ENCODE data around the gene HEYL.

DNA sequence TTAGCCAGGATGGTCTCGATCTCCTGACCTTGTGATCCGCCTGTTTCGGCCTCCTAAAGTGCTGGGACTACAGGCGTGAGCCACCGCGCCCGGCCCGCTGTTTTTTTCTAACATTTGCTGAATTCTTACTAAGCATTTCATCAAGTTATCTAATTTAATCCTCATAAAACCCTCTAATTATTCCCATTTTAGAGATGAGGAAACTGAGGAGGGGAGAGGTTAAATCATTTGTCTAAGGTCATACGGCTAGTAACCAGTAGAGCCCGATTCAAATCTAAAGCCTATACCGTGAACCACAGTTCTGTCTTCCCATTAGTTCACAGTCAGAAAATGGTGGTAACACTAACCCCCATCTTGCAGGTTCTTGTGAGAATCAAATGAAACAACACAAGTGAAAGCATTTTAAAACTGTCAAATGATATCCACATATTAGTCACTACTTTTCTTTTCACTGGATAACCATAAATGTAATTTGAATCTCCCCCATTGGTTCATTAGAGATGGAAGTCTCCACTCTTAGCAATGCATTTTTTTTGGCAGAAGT lies 10.6 kb downstream of the HEYL start:
- TF ChIP-seq, protein P1, sequence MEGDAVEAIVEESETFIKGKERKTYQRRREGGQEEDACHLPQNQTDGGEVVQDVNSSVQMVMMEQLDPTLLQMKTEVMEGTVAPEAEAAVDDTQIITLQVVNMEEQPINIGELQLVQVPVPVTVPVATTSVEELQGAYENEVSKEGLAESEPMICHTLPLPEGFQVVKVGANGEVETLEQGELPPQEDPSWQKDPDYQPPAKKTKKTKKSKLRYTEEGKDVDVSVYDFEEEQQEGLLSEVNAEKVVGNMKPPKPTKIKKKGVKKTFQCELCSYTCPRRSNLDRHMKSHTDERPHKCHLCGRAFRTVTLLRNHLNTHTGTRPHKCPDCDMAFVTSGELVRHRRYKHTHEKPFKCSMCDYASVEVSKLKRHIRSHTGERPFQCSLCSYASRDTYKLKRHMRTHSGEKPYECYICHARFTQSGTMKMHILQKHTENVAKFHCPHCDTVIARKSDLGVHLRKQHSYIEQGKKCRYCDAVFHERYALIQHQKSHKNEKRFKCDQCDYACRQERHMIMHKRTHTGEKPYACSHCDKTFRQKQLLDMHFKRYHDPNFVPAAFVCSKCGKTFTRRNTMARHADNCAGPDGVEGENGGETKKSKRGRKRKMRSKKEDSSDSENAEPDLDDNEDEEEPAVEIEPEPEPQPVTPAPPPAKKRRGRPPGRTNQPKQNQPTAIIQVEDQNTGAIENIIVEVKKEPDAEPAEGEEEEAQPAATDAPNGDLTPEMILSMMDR (IDR thresholded peaks at IDR 0.05 in 2 of 3, conservative IDR thresholded peaks at IDR 0.05 in 1 of 3; ENCODE audit: borderline replicate concordance in 1 of 3, insufficient read depth in 1 of 3, low read depth in 2 of 3, low read length in 2 of 3): no peak
- TF ChIP-seq POLR2AphosphoS5 (IDR thresholded peaks at IDR 0.05; ENCODE audit: low read depth, low read length): no peak

Measured in HCT116 (cell line).